ENCODE data around the gene SLC38A3.

SLC38A3 gene

GRCh38 chr3:50173685-50174516 lies 31.2 kb upstream of the SLC38A3 start:
- DNase-seq (ENCODE audit: low spot score), result no peak
- ChIA-PET CTCF (no interaction called here), POLR2A (ENCODE audit: low non-redundant PET) (interaction anchor here (0.6 kb wide), 1 partner anchor 471 kb away, joined by 3 read pairs; no protein-coding TSS in a partner anchor)
- peak overlapping the region; percentile 99 for H3K27ac ChIP-seq
- no peak for TF ChIP-seq CTCF (conservative IDR thresholded peaks at IDR 0.05; ENCODE audit: low read depth)

GRCh38 chr3:50174517-50174895 lies 30.6 kb upstream of the SLC38A3 start:
- DNase-seq (ENCODE audit: low spot score), result no peak
- TF ChIP-seq CTCF (conservative IDR thresholded peaks at IDR 0.05; ENCODE audit: low read depth), result no peak
- ChIA-PET CTCF (no interaction called here), POLR2A (ENCODE audit: low non-redundant PET) (interaction anchor here (0.6 to 0.7 kb wide), 2 partner anchors 54 to 470 kb away, joined by 3 read pairs; no protein-coding TSS in a partner anchor)
- H3K27ac ChIP-seq, result peak overlapping the region; percentile 99

- TF ChIP-seq CTCF (conservative IDR thresholded peaks at IDR 0.05; ENCODE audit: low read depth), result no peak
- peak overlapping the region; percentile 99 for H3K27ac ChIP-seq
- ChIA-PET POLR2A (ENCODE audit: low non-redundant PET) (interaction anchor here (0.7 kb wide), 1 partner anchor 54 kb away, joined by 3 read pairs; no protein-coding TSS in a partner anchor), CTCF (no interaction called here)
- no peak for DNase-seq (ENCODE audit: low spot score)
Measured at GRCh38 chr3:50174947-50175524, 30.0 kb upstream of the SLC38A3 start.

GRCh38 chr3:50177346-50177745 lies 27.7 kb upstream of the SLC38A3 start:
- ChIA-PET POLR2A (ENCODE audit: low non-redundant PET) (no interaction called here), CTCF (no interaction called here)
- TF ChIP-seq CTCF (conservative IDR thresholded peaks at IDR 0.05; ENCODE audit: low read depth), result no peak
- no peak for DNase-seq (ENCODE audit: low spot score)
- H3K27ac ChIP-seq, result peak overlapping the region; percentile 99

- DNase-seq (ENCODE audit: low spot score), result no peak
- POLR2A ChIA-PET (ENCODE audit: low non-redundant PET), result no interaction called here
- no peak for TF ChIP-seq CTCF (conservative IDR thresholded peaks at IDR 0.05; ENCODE audit: low read depth)
- CTCF ChIA-PET, result interaction anchor here (0.5 kb wide), 1 partner anchor 72 kb away, joined by 3 read pairs; no protein-coding TSS in a partner anchor
- peak overlapping the region; percentile 99; the same call in 1 of the 2 replicates for H3K27ac ChIP-seq
Measured at GRCh38 chr3:50179710-50180109, 25.4 kb upstream of the SLC38A3 start.

- no peak for DNase-seq (ENCODE audit: low spot score)
- CTCF ChIA-PET, result no interaction called here
- POLR2A ChIA-PET (ENCODE audit: low non-redundant PET), result no interaction called here
- H3K27ac ChIP-seq, result peak overlapping the region; percentile 80
- no peak for TF ChIP-seq CTCF (conservative IDR thresholded peaks at IDR 0.05; ENCODE audit: low read depth)
Measured at GRCh38 chr3:50181985-50182384, 23.1 kb upstream of the SLC38A3 start.

Measured in RWPE1 (cell line).